Inferior parietal cortex (tissue), 1 donor: ENCODE measurements around the gene PIM3.
A peak's percentile ranks its signal among the peaks of the same experiment; 100 is the strongest.
"Not testable (repeated sequence)": the region's sequence is repeated elsewhere in the genome, so short reads cannot be mapped to it uniquely, and the experiment has no call there.

ENCODE experiments used
- DNase-seq: peaks from one replicate; pipeline ENCODE4 v3.0.0-alpha.2; 2016; ENCODE audit errors: extremely low spot score

The PIM3 gene

GRCh38 chr22:49966774-49967705 is 6.5 kb downstream of the PIM3 start:
- DNase-seq: no peak

- DNase-seq: no peak
Observed at GRCh38 chr22:49967706-49968208, 7.2 kb downstream of the PIM3 start.

- no peak for DNase-seq
Observed at GRCh38 chr22:49968313-49968830, 7.8 kb downstream of the PIM3 start.

- DNase-seq: no peak
Observed at GRCh38 chr22:49968831-49969661, 8.5 kb downstream of the PIM3 start.

DNA sequence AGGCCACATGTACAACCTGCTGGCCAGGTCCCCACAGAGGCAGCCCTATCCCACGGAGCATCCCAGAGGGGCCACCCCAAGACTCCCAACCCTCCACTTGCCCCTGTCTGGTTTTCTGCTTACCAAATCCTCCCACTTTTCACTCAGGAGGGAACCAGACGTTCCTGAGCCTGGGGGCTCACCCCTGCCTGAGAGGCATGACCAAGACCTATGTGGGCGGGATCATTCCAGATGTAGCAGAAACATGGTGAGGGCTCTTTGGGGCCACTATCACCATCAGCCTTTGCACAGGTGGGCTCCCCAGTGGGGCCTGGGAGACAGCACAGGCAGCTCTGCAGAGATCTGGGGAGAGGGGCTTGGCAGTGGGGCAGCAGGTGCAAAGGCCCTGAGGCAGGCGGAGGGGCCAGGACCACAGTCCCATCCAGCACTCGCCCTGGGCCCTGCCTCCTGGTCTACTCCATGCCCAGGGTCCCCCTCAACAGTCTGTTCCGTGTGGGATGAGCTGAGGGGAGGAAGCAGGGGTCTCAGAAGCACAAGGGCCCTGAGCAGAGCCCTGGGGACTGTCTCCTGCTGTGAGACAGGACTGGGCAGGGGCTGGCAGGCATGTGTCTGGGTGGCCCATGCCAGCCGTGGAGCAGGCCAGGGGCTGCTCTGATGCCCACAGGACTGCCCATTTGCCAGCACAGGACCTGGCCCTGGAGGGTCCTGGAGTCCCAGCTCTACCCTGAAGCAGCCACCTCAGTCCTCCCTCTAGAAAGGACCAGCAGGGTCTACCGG is 9.4 kb downstream of the PIM3 start:
- DNase-seq: no peak

DNA sequence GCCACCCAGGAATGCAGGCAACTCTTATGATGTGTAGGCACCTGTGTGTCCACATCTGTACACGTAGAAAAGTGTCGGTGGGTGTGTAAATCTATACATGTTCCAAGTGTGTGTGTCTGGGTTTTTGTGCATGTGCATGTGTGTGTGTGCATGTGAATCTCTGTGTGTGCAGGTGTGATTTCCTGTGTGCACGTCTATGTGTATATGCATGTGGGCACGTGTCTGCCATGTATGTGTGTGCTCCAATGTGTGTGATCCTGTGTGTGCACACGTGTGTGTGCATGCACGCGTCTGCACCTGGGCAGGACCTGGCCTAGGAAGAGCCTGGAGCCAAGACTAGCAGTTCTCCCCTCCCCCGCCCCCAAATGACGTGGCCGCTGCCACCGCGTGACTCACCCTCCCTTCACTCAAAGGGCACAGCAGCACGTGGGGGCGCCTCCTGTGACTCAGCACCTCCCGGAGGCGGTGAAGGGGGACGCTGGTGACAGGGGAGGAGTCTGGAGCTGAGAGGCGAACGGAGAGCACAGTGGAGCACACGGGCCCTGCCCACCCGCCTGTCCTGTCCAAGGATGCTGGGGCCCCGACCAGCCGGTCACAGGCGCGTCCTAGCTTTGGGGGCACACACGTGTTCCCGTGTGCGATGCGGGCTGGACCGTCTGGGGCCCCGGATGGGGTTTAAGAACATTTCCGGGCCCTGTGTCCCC is 10.1 kb downstream of the PIM3 start:
- DNase-seq: peak; percentile 89

- peak; percentile 38 for DNase-seq
Observed at GRCh38 chr22:49971232-49972162, 10.9 kb downstream of the PIM3 start.

GRCh38 chr22:49972163-49973017 is 11.8 kb downstream of the PIM3 start:
- DNase-seq: no peak

DNA sequence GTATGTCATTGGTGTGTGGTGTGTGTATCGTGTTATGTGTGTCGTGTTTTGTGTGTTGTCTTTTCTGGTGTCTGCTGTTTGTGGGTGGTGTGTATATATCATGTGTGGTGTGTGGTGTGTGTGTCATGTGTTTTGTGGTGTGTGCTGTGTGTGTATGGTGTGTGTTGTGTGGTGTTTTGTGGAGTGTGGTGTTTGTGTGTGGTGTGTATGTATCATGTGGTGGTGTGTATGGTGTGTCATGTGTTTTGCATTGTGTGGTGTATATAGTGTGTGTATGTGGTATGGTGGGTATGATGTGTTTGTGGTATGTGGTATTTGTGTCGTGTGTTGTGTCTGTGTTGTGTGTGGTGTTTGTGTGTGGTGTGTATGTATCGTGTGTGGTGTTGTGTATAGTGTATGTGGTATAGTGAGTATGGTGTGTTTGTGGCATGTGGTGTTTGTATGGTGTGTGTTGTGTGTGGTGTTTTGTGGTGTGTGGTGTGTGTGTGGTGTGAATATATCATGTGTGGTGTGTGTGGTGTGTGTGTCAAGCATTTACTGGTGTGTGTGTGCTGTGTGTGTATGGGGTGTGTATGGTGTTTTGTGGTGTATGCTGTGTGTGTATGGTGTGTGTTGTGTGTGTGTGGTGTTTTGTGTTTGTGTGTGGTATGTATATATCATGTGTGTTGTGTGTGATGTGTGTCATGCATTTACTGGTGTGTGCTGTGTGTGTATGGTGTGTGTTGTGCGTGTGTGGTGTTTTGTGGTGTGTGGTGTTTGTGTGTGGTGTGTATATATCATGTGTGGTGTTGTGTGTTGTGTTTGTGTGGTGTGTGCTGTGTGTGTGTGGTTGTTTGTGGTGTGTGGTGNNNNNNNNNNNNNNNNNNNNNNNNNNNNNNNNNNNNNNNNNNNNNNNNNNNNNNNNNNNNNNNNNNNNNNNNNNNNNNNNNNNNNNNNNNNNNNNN is 12.7 kb downstream of the PIM3 start:
- no peak for DNase-seq

- no peak for DNase-seq
Observed at GRCh38 chr22:49975543-49976389, 15.2 kb downstream of the PIM3 start.

DNA sequence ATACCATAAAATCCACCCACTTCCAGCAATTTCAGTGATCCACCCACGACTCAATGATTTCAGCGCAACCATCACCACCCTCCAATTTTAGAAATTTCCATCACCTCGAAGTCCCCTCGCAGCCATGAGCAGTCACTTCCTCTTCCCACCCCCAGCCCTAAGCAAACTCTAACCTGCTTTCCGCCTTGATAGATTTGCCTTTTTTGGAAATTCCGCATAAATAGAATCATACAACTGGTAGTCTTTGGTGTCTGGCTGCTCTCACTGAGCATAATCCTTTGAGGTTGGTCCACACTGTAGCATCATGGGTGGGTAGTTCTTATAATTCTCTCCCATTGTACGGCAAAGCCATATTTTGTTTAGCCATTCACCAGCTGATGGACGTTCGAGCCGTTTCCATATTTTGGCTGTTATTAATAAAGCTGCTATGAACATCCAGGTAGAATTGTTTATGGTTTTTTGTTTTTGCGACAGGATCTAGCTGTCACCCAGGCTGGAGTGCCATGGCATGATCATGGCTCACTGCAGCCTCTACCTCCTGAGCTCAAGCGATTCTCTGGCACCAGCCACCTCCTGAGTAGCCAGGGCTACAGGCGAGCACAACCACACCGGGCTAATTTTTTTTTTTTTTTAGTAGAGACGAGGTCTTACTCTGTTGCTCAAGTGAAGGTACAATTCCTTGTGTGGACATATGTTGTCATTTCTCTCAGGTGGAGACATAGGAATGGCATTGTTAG is 16.0 kb downstream of the PIM3 start:
- DNase-seq: peak; percentile 39

DNA sequence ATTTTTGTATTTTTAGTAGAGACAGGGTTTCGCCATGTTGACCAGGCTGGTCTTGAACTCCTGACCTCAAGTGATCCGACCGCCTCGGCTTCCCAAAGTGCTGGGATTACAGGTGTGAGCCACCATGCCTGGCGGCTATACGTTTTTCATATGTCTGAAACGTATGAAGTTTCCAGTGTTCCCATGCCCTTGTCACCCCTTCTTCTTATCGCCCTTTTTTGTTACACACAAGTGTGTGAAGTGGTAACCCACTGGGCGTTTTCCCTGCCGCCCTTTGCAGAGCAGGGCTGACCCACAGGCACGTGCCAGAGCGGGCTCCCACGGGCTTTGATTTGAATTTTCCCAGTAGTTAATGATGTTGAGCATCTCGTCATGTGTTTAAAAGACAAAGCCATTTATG is 17.0 kb downstream of the PIM3 start:
- DNase-seq: no peak

GRCh38 chr22:49979587-49980264 is 19.2 kb downstream of the PIM3 start:
- DNase-seq: no peak

DNA sequence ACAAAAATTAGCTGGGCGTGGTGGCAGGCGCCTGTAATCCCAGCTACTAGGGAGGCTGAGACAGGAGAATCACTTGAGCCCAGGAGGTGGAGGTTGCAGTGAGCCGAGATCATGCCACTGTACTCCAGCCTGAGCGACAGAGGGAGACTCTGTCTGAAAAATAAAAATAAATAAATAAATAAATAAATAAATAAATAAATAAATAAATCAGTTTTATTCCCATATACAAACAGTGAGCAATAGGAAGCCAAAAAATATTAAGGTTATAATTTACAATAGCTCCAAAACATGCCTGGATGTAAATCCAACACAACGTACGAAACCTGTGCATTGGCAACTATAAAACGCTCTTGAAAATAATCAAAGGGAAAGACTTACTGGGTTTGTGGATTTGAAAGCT is 21.2 kb downstream of the PIM3 start:
- DNase-seq: not testable (repeated sequence)
